Measurements from ENCODE around the gene IL18RAP. TPM values are rescaled to one million over a fixed set of nuclear protein-coding genes. Genes with fewer than 3 reads are reported as not detected.

Gene IL18RAP
- total RNA-seq (1 to 10 TPM in 1 of 4 donors, under 1 TPM in 1, not detected in 2; 0.68 to 1.3 TPM), polyA plus RNA-seq (1 to 10 TPM in 1 of 3 donors, under 1 TPM in 1, not detected in 1; 0.96 to 1.4 TPM)

GRCh38 chr2:102422910-102423309 is at the start of gene IL18RAP:
TSS of gene IL18RAP (plus strand) at chr2:102423160. CDS start at chr2:102423278, 118 bp downstream.
- Histone ChIP-seq H3K9me3 (no peaks in the 10 kb centered on the region), H3K27ac (no peak within 1 kb of the TSS), H3K27me3 (no peaks in the 10 kb centered on the region), H3K4me3 (no peak within 1 kb of the TSS), H3K4me1 (no peaks in the 10 kb centered on the region), H3K36me3 (no peaks in the 10 kb centered on the region)
- no peak for DNase-seq
- no peak for TF ChIP-seq POLR2AphosphoS5 (IDR thresholded peaks at IDR 0.05)
- TF ChIP-seq POLR2A (IDR thresholded peaks at IDR 0.05) = no peak
- TF ChIP-seq EP300 (IDR thresholded peaks at IDR 0.05) = no peak
- no peak for TF ChIP-seq CTCF (IDR thresholded peaks at IDR 0.05)
- intact Hi-C loops (cut with DNase I) = no loop called here
- 83 to 87% methylated on average over 3 of the region's 3 CpGs for WGBS, 2 donors

GRCh38 chr2:102376052-102376591 is 46.8 kb upstream of the IL18RAP start:
- TF ChIP-seq CTCF (IDR thresholded peaks at IDR 0.05) (no peak), EP300 (IDR thresholded peaks at IDR 0.05) (no peak), POLR2A (IDR thresholded peaks at IDR 0.05) (no peak), POLR2AphosphoS5 (IDR thresholded peaks at IDR 0.05) (no peak)
- WGBS, 2 donors = 82 to 92% methylated on average over 1 of the region's 1 CpG
- intact Hi-C loops (cut with DNase I) = no loop called here

GRCh38 chr2:102383722-102384121 is 39.2 kb upstream of the IL18RAP start:
- intact Hi-C loops (cut with DNase I) = no loop called here
- Histone ChIP-seq H3K9me3 (peaks cover 0 to 4% (median 2%) of the 10 kb centered on the region in 4 donors), H3K27me3 (no peaks in the 10 kb centered on the region), H3K27ac (no peak overlapping the region), H3K36me3 (no peaks in the 10 kb centered on the region), H3K4me1 (no peaks in the 10 kb centered on the region), H3K4me3 (no peak overlapping the region)
- TF ChIP-seq POLR2AphosphoS5 (IDR thresholded peaks at IDR 0.05) (no peak), CTCF (IDR thresholded peaks at IDR 0.05) (no peak), EP300 (IDR thresholded peaks at IDR 0.05) (no peak), POLR2A (IDR thresholded peaks at IDR 0.05) (no peak)
- no peak for DNase-seq

More at GRCh38 chr2:102376052-102376591, 46.8 kb upstream of the IL18RAP start:
- Histone ChIP-seq H3K9me3 (no peaks in the 10 kb centered on the region), H3K4me1 (no peaks in the 10 kb centered on the region), H3K4me3 (no peak overlapping the region), H3K27me3 (no peaks in the 10 kb centered on the region), H3K27ac (no peak overlapping the region), H3K36me3 (no peaks in the 10 kb centered on the region)
- DNase-seq = no peak

GRCh38 chr2:102385522-102385921 is 37.4 kb upstream of the IL18RAP start:
- H3K36me3 ChIP-seq = no peaks in the 10 kb centered on the region
- H3K9me3 ChIP-seq = peaks cover 0 to 4% (median 2%) of the 10 kb centered on the region in 4 donors
- no peak for DNase-seq
- WGBS, 2 donors = 94 to 95% methylated on average over 1 of the region's 1 CpG
- intact Hi-C loops (cut with DNase I) = no loop called here
- H3K4me3 ChIP-seq = no peak overlapping the region
- no peak overlapping the region for H3K27ac ChIP-seq
- H3K27me3 ChIP-seq = no peaks in the 10 kb centered on the region
- TF ChIP-seq POLR2A (IDR thresholded peaks at IDR 0.05) = no peak
- no peak for TF ChIP-seq EP300 (IDR thresholded peaks at IDR 0.05)
- no peaks in the 10 kb centered on the region for H3K4me1 ChIP-seq

GRCh38 chr2:102386004-102386403 is 37.0 kb upstream of the IL18RAP start:
- DNase-seq = no peak
- no peaks in the 10 kb centered on the region for H3K36me3 ChIP-seq
- H3K4me3 ChIP-seq = no peak overlapping the region
- intact Hi-C loops (cut with DNase I) = no loop called here
- H3K9me3 ChIP-seq = peaks cover 0 to 4% (median 2%) of the 10 kb centered on the region in 4 donors
- 93 to 95% methylated on average over 3 of the region's 3 CpGs for WGBS, 2 donors
- no peak for TF ChIP-seq POLR2A (IDR thresholded peaks at IDR 0.05)
- no peak for TF ChIP-seq CTCF (IDR thresholded peaks at IDR 0.05)
- no peak for TF ChIP-seq EP300 (IDR thresholded peaks at IDR 0.05)
- no peak for TF ChIP-seq POLR2AphosphoS5 (IDR thresholded peaks at IDR 0.05)
- H3K27me3 ChIP-seq = no peaks in the 10 kb centered on the region
- no peaks in the 10 kb centered on the region for H3K4me1 ChIP-seq
- H3K27ac ChIP-seq = no peak overlapping the region

Data from sigmoid colon (tissue), 7 donors.